Anterior cingulate cortex (tissue), 58 donors: Measurements from ENCODE around the gene KRTAP4-11.
A peak's percentile ranks its signal among the peaks of the same experiment; 100 is the strongest.
"Not testable (repeated sequence)": the region's sequence is repeated elsewhere in the genome, so short reads cannot be mapped to it uniquely, and the experiment has no call there.

Experiments used
- DNase-seq, 58 donors: peaks; one replicate each; lab custom pipeline; 2025; lab: John Stamatoyannopoulos, UW

KRTAP4-11 gene

GRCh38 chr17:41125064-41125463, 6.9 kb upstream of the KRTAP4-11 start:
- no peak for DNase-seq

DNA sequence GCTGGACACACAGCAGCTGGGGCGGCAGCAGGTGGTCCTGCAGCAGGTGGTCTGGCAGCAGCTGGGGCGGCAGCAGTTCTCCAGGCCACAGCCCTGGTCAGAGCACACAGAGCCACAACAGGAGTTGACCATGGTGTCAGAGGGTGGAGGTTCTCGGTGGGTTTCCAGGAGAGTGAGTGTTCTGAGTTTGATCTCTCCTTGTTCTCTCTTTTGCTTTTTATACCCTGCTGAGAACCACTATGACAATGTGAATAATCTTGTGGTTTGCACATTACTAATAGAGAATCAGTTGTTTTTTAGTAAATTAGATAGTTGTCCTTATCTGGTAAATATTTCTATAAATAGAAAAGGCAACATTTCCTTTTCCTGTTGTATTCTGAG, 5.8 kb upstream of the KRTAP4-11 start, which contains the start of gene KRTAP4-12:
TSS of gene KRTAP4-12 (minus strand) at position 192 of the 381 bp plus-strand sequence. CDS start at position 132, 60 bp downstream.
- not testable (repeated sequence) for DNase-seq

- not testable (repeated sequence) for DNase-seq
Measured at GRCh38 chr17:41123292-41123990, 5.3 kb upstream of the KRTAP4-11 start.

DNA sequence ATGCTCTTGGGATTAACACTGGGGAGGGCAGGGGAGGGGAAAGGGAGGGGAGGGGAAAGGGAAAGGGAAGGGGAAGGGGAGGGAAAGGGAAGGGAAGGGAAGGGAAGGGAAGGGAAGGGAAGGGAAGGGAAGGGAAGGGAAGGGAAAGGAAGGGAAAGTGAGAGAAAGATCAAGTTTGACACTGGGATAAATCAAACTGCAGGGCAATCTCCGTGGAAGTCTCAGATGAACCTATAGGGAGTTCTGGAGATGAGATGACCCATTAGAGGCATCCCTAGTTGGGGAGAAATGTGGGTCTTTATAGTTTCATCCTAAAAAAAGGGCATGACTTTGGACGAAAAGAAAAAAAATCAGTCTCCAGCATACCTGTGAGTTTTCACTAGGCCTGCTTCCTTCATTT, 3.6 kb upstream of the KRTAP4-11 start:
- DNase-seq = no peak

DNA sequence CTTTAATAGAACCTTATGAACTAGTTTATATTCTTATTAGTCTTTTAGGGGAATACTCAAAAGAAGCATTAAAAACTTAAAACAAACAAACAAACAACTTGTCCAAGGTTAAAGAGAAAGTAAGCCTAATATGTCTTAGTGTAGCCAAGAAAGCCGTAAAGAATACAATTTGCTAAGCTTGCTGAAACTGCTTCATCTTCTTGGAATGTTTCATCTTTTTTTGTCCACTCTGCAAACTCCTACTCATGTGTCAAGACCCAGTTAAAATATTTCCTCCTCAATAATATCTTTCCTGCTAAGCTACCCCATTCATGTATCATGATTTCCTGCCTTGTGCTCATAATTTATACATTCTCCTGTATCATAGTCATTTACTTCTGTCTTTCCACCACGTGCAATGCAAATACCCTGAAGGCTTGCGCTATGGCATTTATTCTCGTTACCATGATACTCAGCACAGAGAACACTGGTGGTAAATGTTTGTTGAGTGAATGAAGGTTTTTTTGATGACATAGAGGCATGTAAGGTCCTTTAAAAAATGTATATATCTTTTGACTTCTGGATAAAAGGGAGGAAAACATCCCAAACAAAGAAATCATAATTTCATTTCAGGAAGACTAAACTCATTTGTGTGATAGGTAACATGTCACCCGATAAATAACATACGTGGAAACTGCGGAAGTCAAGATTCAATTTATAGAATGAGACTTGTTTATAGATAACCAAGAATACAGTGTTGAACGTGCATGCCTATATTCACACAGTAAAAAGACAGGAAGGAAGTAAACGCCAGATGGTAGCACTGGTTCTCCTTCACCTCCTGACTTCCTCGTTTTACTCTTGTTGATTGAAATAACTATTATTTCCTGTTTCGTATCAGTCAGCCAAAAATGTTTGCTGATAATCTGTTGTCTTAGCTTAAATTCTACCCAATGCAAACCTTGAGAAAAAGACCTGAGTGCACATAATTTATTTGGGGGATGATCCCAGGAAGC, 1.8 kb upstream of the KRTAP4-11 start:
- peak in 1 of 58 donors; percentile 1 for DNase-seq

- DNase-seq = no peak
Measured at GRCh38 chr17:41118721-41119120, 548 bp upstream of the KRTAP4-11 start.

- DNase-seq = no peak
Measured at GRCh38 chr17:41116297-41116696, 1.9 kb downstream of the KRTAP4-11 start.

DNA sequence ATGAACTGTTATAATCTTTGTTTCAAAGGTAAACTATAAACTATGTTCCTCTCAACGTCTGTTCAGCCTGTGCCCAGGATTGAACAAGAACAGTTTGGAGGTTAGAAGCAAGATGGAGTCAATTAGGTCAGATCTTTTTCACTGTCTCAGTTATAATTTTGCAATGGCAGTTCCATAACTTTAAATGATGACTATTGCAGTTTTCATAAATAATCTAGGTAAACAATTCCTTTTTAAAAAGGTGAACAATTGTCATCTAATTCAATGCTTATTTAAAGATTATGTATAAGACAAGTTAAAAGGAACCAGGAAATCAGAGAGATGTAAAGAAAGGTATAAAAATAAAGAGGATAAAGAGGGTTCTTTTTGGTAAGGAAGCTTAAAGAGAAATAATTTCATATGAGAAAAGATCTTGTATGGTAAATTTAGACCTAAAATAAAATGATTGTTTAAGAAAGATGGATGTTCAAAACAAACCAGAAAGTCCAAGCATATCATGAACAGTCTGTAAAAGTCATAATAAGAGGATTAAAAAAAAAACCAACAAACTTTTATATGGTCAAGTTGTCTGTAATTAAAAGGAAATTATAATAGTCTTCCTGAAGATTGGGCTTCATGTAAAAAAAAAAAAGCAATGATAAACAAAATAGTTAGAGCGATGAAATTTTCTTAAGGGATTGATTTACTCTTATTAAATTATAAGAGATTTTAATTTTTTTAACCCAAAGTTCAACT, 6.9 kb downstream of the KRTAP4-11 start:
- no peak for DNase-seq

DNA sequence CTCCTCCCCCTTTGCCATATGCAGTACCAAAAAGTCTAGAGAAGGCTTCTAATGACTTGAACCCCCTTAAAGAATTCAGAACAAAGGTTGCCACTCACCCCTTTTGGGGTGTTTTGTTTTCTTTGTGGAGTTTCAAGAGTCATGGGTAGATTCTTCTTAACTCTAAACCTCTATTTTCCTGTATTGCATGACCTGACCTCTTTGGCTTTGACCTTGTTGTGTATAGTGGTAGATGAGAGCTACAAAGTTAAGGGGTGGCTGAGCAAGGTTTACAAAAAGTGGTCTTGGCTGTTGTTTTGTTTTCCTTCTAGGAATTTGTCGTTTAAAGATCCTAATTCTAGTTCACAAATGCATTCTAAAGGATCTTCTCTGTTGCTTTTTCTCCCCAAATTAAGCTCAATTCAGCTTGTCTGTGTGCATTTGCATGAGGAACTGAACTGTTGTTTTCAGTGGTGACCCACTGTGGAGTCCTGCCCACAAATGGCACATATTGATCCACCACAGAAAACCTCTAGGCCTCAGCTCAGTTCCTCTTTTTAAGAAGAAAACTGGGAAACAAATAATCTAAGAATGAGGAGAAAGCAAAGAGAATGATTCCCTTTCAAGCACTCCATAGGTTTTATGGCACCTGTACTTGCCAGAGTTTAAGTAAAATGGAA, 9.3 kb downstream of the KRTAP4-11 start:
- DNase-seq = not testable (repeated sequence)

DNA sequence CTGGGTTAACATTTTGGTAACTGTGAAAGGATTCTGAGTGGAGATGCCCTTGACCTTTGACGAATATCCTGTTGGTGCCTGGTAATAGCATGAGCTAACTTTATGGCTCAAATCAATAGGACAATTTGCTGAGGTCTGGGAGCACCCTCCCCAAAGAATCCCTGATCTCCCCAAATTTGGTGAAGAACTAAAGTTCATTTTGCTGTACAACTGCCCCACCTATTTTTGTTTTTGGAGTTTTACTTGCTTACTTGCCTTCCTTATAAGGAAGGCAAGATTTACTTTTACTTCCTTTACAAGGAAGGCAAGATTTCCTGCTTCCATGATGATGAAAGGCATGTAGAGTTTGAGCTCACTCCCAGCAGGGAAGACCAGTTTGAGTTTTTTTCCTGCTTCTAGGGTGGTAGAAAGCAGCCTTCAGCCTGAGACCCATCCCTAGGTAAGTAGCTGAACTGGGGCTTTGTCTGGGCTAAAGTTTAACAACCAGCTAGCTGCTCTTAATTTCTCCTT, 10.2 kb downstream of the KRTAP4-11 start:
- no peak for DNase-seq

GRCh38 chr17:41105347-41105746, 12.8 kb downstream of the KRTAP4-11 start, which contains the start of gene KRTAP4-9:
TSS of gene KRTAP4-9 (plus strand) at chr17:41105389. CDS start at chr17:41105389, 0 bp downstream.
- not testable (repeated sequence) for DNase-seq

DNA sequence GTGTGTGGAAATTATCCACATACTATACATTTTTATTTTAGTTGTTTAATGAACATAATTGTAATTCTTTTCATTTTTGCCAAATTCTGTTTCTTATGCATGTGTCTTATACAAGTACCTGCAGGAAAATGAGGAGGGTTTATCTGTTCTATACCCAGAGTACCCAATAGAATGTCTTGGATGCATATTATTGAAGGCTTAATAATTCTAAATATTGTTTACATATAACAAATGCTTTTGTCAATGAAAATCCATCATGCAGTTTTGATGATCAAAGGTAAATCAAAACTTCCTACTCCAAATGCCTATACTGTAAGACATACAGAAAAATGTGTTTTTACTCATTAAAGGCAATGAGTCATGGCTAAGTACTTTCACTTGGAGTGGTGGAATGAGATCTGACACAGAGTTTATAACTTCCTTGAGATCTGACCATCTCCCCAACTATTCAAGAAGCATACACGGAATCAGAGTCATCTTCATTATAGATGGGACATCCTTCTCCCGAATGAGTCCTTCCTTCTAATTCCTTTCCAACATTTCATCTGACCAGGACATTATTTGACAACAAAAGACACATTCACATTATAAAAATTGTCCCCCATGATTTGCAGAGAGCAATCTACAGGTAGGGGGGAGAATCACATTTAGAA, 13.7 kb downstream of the KRTAP4-11 start:
- DNase-seq = not testable (repeated sequence)

DNA sequence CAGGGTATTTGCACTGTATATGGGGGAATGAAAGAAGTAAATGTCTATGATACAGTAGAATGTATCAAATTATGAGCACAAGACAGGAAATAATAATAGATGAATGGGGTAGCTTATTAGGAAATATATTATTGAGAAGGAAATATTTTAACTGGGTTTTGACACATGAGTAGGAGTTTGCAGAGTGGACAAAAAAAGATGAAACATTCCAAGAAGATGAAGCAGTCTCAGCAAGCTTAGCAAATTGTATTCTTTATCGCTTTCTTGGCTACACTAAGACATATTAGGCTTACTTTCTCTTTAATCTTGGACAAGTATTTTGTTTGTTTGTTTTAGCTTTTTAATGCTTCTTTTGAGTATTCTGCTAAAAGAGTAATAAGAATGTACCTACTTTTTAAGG, 14.3 kb downstream of the KRTAP4-11 start:
- DNase-seq = no peak

GRCh38 chr17:41101586-41102259, 16.4 kb downstream of the KRTAP4-11 start, which contains the start of gene KRTAP4-16:
TSS of gene KRTAP4-16 (minus strand) at chr17:41102209. CDS start at chr17:41102209, 0 bp downstream.
- no peak for DNase-seq

GRCh38 chr17:41099682-41100480, 18.3 kb downstream of the KRTAP4-11 start:
- DNase-seq = not testable (repeated sequence)

- no peak for DNase-seq
Measured at GRCh38 chr17:41098481-41098880, 19.7 kb downstream of the KRTAP4-11 start.

- no peak for DNase-seq
Measured at GRCh38 chr17:41098042-41098441, 20.1 kb downstream of the KRTAP4-11 start, which contains the start of gene KRTAP4-8. TSS of gene KRTAP4-8 (minus strand) at chr17:41098142. CDS start at chr17:41098084, 58 bp downstream.
